Fibroblast of lung (primary cell): ENCODE data around the gene SIGLEC6. TPM values are rescaled to one million over a fixed set of nuclear protein-coding genes. Genes with fewer than 3 reads are reported as not detected.

ENCODE experiments used
- DNase-seq, 2 donors: peaks; one replicate each; pipeline versions ENCODE4 v3.0.0 to v3.0.0-alpha.2; 2010; ENCODE audit warnings: low read depth in 2 of 2
- H2AFZ ChIP-seq: 2 replicates; pipeline ENCODE4 v1.5.1; 2012; ENCODE audit warnings: low read length, control low read depth, inconsistent platforms
- H3K27ac ChIP-seq: 2 replicates; pipeline ENCODE4 v1.5.1; 2011; ENCODE audit warnings: low read length, control low read depth; ENCODE audit not compliant: insufficient read depth
- H3K27me3 ChIP-seq: 2 replicates; pipeline ENCODE4 v1.5.1; 2011; ENCODE audit warnings: mild to moderate bottlenecking, low read length; ENCODE audit not compliant: control insufficient read depth, insufficient read depth
- H3K36me3 ChIP-seq: 2 replicates; pipeline ENCODE4 v1.5.1; 2011; ENCODE audit warnings: low read length; ENCODE audit not compliant: control insufficient read depth, insufficient read depth
- H3K4me1 ChIP-seq: 2 replicates; pipeline ENCODE4 v1.5.1; 2011; ENCODE audit warnings: low read length; ENCODE audit not compliant: control insufficient read depth, insufficient read depth; ENCODE audit errors: extremely low read depth
- H3K4me2 ChIP-seq: 2 replicates; pipeline ENCODE4 v1.5.1; 2011; ENCODE audit warnings: low read length, control low read depth; ENCODE audit not compliant: insufficient read depth; ENCODE audit errors: extremely low read depth
- H3K4me3 ChIP-seq, 4 experiments: fragments of 200-600 bp in 1 of 4; sonication (generic) in 1 of 4; replicated peaks in 1 of 4; 2 replicates each; pipeline ENCODE4 v1.5.1; 2011 to 2016; ENCODE audit warnings: low read length in 4 of 4, low read depth in 3 of 4, mild to moderate bottlenecking in 3 of 4, control low read depth in 2 of 4, inconsistent platforms in 1 of 4, mixed read lengths in 1 of 4; ENCODE audit not compliant: insufficient read depth in 1 of 4; ENCODE audit errors: control extremely low read depth in 1 of 4
- H3K79me2 ChIP-seq: 2 replicates; pipeline ENCODE4 v1.5.1; 2012; ENCODE audit warnings: mild to moderate bottlenecking, low read length, inconsistent platforms; ENCODE audit not compliant: control insufficient read depth, insufficient read depth
- H3K9ac ChIP-seq: 2 replicates; pipeline ENCODE4 v1.5.1; 2011; ENCODE audit warnings: mild to moderate bottlenecking, low read length, control low read depth; ENCODE audit not compliant: insufficient read depth
- H3K9me3 ChIP-seq: 2 replicates; pipeline ENCODE4 v1.5.1; 2012; ENCODE audit warnings: low read depth, low read length; ENCODE audit not compliant: control insufficient read depth, insufficient read depth
- H4K20me1 ChIP-seq: 2 replicates; pipeline ENCODE4 v1.5.1; 2011; ENCODE audit warnings: low read length; ENCODE audit not compliant: control insufficient read depth, insufficient read depth; ENCODE audit errors: extremely low read depth
- EZH2 ChIP-seq: IDR thresholded peaks from 2 replicates; pipeline ENCODE4 v1.5.1; 2012; ENCODE audit warnings: low read length, control low read depth, mild to moderate bottlenecking; ENCODE audit errors: missing control alignments
- polyA plus RNA-seq, 2 donors: library from polyadenylated mRNA; depleted of rRNA in 1 of 2; stranded (reverse) in 1 of 2; unstranded in 1 of 2; fragments of >200 nt; gene quantifications; 2 replicates each; pipeline ENCODE4 v1.2.1, GENCODE V29; 2011 to 2012; ENCODE audit warnings: missing spikeins in 1 of 2
- total RNA-seq: library from RNA; depleted of rRNA; stranded (reverse); fragments of >200 nt; gene quantifications from 2 replicates; pipeline ENCODE4 v1.2.1, GENCODE V29; 2014
- TF ChIP-seq, protein P1 (sequence below), 2 donors: IDR thresholded peaks in 1 of 2; conservative IDR thresholded peaks in 1 of 2; 1 replicate in 1 of 2; 2 replicates in 1 of 2; pipeline ENCODE4 v1.5.1; 2011 to 2012; ENCODE audit warnings: low read length in 2 of 2, control low read depth in 1 of 2, inconsistent platforms in 1 of 2, low read depth in 1 of 2, mild to moderate bottlenecking in 1 of 2

Gene SIGLEC6
- total and polyA plus RNA-seq, 2 donors (not counting 1 experiment from before 2014, with no cell fraction given), result not detected

DNA sequence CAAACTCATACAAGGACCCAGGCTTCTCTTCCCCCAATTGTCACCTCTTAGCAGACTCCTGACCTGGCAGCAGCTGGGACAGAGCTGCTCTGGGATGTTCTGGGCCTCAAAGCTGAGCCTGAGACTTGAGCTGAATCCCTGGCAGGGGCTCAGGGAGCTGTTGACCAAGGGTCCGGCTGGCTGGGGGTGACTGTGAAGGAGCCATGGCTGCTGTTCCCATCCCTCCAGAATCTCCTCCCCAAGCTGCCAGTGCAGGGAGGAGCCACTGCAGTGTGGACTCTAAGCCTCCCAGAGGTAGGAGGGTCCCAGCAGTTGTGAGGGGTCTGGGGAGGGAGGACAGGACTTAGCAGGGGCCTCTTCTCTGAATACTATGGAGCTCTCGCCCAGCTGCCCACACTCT is 2.2 kb downstream of the SIGLEC6 start:
- Histone ChIP-seq H3K9ac (no peak overlapping the region), H3K36me3 (no peaks in the 10 kb centered on the region), H3K4me1 (no peaks in the 10 kb centered on the region), H3K27ac (no peak overlapping the region), H3K79me2 (no peaks in the 10 kb centered on the region), H3K27me3 (no peaks in the 10 kb centered on the region), H3K4me2 (no peak overlapping the region), H3K9me3 (no peaks in the 10 kb centered on the region), H3K4me3 (no peak overlapping the region), H2AFZ (no peak overlapping the region), H4K20me1 (no peaks in the 10 kb centered on the region)
- TF ChIP-seq, protein P1, sequence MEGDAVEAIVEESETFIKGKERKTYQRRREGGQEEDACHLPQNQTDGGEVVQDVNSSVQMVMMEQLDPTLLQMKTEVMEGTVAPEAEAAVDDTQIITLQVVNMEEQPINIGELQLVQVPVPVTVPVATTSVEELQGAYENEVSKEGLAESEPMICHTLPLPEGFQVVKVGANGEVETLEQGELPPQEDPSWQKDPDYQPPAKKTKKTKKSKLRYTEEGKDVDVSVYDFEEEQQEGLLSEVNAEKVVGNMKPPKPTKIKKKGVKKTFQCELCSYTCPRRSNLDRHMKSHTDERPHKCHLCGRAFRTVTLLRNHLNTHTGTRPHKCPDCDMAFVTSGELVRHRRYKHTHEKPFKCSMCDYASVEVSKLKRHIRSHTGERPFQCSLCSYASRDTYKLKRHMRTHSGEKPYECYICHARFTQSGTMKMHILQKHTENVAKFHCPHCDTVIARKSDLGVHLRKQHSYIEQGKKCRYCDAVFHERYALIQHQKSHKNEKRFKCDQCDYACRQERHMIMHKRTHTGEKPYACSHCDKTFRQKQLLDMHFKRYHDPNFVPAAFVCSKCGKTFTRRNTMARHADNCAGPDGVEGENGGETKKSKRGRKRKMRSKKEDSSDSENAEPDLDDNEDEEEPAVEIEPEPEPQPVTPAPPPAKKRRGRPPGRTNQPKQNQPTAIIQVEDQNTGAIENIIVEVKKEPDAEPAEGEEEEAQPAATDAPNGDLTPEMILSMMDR (conservative IDR thresholded peaks at IDR 0.05 in 1 of 2, IDR thresholded peaks at IDR 0.05 in 1 of 2; ENCODE audit: low read depth in 1 of 2, low read length in 2 of 2), result no peak
- no peak for TF ChIP-seq EZH2
- DNase-seq, result no peak

DNA sequence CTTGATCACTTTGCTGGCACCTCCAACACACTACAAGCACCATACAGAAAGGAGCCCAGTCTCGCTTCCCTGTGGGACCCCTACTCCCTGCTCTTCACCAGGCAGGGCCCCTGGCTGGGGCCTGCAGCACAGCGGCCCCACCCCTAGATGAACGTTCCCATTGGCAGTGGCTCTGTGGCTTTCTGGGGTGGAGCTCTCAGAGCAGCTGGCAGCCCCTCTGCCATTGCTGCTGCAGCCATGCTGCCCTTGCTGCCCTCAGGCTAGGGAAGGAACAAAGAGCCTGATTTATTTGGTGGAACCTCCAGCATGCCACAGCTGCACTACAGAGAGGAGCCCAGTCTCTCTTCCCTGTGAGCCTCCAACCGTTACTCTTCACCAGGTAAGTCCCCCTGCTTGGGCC is 5.8 kb downstream of the SIGLEC6 start:
- Histone ChIP-seq H3K4me3 (no peak overlapping the region), H3K36me3 (no peaks in the 10 kb centered on the region), H2AFZ (no peak overlapping the region), H3K9me3 (no peaks in the 10 kb centered on the region), H3K9ac (no peak overlapping the region), H3K4me2 (no peak overlapping the region), H3K79me2 (no peaks in the 10 kb centered on the region), H3K27ac (no peak overlapping the region), H3K27me3 (no peaks in the 10 kb centered on the region), H4K20me1 (no peaks in the 10 kb centered on the region), H3K4me1 (no peaks in the 10 kb centered on the region)
- TF ChIP-seq EZH2, result no peak
- TF ChIP-seq, protein P1 (conservative IDR thresholded peaks at IDR 0.05 in 1 of 2, IDR thresholded peaks at IDR 0.05 in 1 of 2; ENCODE audit: low read depth in 1 of 2, low read length in 2 of 2), result no peak
- DNase-seq, result no peak

DNA sequence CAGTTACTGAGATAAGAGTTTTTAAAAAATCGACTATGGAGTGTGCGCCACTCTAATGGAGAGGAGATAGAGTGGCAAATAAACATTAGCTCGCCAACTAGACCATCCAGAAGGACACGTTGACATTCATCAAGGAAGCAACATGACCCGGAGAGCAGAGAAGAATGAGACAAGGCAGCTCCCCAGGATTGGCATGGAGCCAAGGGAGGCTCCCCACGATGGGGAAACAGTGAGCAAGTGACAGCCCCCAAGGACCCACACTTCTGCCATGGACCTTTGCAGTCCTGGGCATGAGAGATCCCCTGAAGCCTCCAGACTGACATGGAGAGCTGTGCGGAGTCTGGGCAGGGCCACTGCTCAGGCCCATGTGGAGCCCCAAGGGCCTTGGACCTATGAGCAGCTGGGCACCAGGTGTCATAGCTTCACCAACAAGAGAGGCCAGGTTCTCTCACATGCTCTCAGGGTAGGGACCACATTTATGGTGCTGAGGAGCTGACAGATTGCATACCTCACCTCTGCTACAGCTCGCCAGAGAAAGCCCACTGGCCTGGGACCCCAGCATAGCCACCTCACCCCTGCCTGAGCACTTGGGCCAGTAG is 6.7 kb downstream of the SIGLEC6 start:
- no peak overlapping the region for H3K4me2 ChIP-seq

More for the DNA sequence above, 6.7 kb downstream of the SIGLEC6 start:
- Histone ChIP-seq H3K4me3 (no peak overlapping the region), H3K9ac (no peak overlapping the region), H3K36me3 (no peaks in the 10 kb centered on the region), H3K4me1 (no peaks in the 10 kb centered on the region), H3K9me3 (no peaks in the 10 kb centered on the region), H2AFZ (no peak overlapping the region), H3K27ac (no peak overlapping the region), H3K27me3 (no peaks in the 10 kb centered on the region), H3K79me2 (no peaks in the 10 kb centered on the region), H4K20me1 (no peaks in the 10 kb centered on the region)
- TF ChIP-seq EZH2, result no peak
- TF ChIP-seq, protein P1 (conservative IDR thresholded peaks at IDR 0.05 in 1 of 2, IDR thresholded peaks at IDR 0.05 in 1 of 2; ENCODE audit: low read depth in 1 of 2, low read length in 2 of 2), result no peak
- no peak for DNase-seq
